IPS DF 6.9 (cell line): ENCODE results near the gene IRF5.
"Not testable (repeated sequence)": the region's sequence is repeated elsewhere in the genome, so short reads cannot be mapped to it uniquely, and the experiment has no call there.

Source experiments
- DNase-seq: peaks from one replicate; pipeline ENCODE4 v3.0.0-alpha.2; 2013; ENCODE audit warnings: low read depth, low spot score
- H3K27ac ChIP-seq: one replicate; pipeline ENCODE4 v1.5.1; 2013; ENCODE audit warnings: low read length, control low read depth
- H3K27me3 ChIP-seq: 2 replicates; pipeline ENCODE4 v1.6.1; 2013; ENCODE audit warnings: mild to moderate bottlenecking, low read length; ENCODE audit not compliant: control insufficient read depth, insufficient read depth
- H3K36me3 ChIP-seq: 2 replicates; pipeline ENCODE4 v1.6.1; 2013; ENCODE audit warnings: low read length; ENCODE audit not compliant: control insufficient read depth, insufficient read depth
- H3K4me1 ChIP-seq: 2 replicates; pipeline ENCODE4 v1.6.1; 2013; ENCODE audit warnings: low read length; ENCODE audit not compliant: control insufficient read depth, insufficient read depth
- H3K4me3 ChIP-seq: 2 replicates; pipeline ENCODE4 v1.5.1; 2013; ENCODE audit warnings: mild to moderate bottlenecking, low read length
- H3K9me3 ChIP-seq: 2 replicates; pipeline ENCODE4 v1.6.1; 2013; ENCODE audit warnings: low read length, inconsistent platforms; ENCODE audit not compliant: control insufficient read depth, insufficient read depth
- WGBS: extraction: QIAGEN DNeasy Blood & Tissue Kit; methylation state at CpG from one replicate; pipeline ENCODE4 v1.1.7; 2013; ENCODE audit warnings: mixed read lengths, missing lambda C conversion rate; ENCODE audit not compliant: insufficient read length, insufficient coverage; 5-methylcytosine and 5-hydroxymethylcytosine counted together

IRF5 gene

GRCh38 chr7:128940494-128941322 is 3.0 kb downstream of the IRF5 start:
- WGBS = no CpG with 5 or more reads among the region's 20 CpGs
- no peak overlapping the region for H3K27ac ChIP-seq
- no peaks in the 10 kb centered on the region for H3K9me3 ChIP-seq
- peaks cover 26% of the 10 kb centered on the region for H3K27me3 ChIP-seq
- no peaks in the 10 kb centered on the region for H3K36me3 ChIP-seq
- no peak overlapping the region for H3K4me3 ChIP-seq
- peaks cover 2% of the 10 kb centered on the region; the same call in 1 of the 2 replicates for H3K4me1 ChIP-seq
- DNase-seq = no peak

GRCh38 chr7:128941323-128941890 is 3.7 kb downstream of the IRF5 start:
- DNase-seq = no peak
- Histone ChIP-seq H3K36me3 (no peaks in the 10 kb centered on the region), H3K9me3 (no peaks in the 10 kb centered on the region), H3K4me1 (peaks cover 2% of the 10 kb centered on the region; the same call in 1 of the 2 replicates), H3K4me3 (no peak overlapping the region), H3K27ac (no peak overlapping the region), H3K27me3 (peaks cover 26% of the 10 kb centered on the region)
- WGBS = no CpG with 5 or more reads among the region's 15 CpGs

DNA sequence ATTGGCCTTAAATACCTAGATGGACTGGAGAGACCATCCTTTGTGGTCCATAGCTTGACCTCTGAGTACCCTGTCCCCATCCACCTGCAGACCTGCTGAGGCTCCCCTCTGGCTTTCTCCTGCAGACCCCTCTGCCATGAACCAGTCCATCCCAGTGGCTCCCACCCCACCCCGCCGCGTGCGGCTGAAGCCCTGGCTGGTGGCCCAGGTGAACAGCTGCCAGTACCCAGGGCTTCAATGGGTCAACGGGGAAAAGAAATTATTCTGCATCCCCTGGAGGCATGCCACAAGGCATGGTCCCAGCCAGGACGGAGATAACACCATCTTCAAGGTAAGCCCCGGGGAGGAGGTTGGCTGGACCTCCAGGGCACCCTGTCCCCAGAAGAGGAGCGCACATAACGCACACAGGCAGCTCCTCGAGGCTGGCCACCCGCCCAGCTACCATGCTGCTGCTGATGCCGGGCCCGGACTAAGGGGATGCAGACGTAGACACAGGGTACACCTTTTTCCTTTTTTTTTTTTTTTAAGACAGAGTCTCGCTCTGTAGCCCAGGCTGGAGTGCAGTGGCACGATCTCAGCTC is 4.3 kb downstream of the IRF5 start:
- H3K27me3 ChIP-seq = peaks cover 21% of the 10 kb centered on the region
- no CpG with 5 or more reads among the region's 16 CpGs for WGBS
- DNase-seq = no peak
- H3K36me3 ChIP-seq = no peaks in the 10 kb centered on the region
- H3K4me3 ChIP-seq = no peak overlapping the region
- H3K27ac ChIP-seq = no peak overlapping the region
- peaks cover 2% of the 10 kb centered on the region; the same call in 1 of the 2 replicates for H3K4me1 ChIP-seq
- H3K9me3 ChIP-seq = no peaks in the 10 kb centered on the region

DNA sequence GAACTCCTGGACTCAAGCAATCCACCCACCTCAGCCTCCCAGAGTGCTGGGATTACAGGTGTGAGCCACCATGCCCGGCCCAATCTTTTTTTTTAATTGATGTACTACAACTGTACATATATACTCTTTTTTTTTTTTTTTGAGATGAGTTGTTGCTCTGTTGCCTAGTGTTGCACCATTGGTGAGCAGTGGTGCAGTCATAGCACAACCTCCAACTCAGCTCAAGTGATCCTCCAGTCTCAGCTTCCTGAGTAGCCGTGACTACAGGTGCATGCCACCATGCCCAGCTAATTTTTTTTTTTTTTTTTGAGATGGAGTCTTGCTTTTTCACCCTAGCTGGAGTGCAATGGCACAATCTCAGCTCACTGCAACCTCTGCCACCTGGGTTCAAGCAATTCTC is 5.5 kb downstream of the IRF5 start:
- WGBS = no CpG with 5 or more reads among the region's 2 CpGs
- not testable (repeated sequence) for H3K27ac ChIP-seq

DNA sequence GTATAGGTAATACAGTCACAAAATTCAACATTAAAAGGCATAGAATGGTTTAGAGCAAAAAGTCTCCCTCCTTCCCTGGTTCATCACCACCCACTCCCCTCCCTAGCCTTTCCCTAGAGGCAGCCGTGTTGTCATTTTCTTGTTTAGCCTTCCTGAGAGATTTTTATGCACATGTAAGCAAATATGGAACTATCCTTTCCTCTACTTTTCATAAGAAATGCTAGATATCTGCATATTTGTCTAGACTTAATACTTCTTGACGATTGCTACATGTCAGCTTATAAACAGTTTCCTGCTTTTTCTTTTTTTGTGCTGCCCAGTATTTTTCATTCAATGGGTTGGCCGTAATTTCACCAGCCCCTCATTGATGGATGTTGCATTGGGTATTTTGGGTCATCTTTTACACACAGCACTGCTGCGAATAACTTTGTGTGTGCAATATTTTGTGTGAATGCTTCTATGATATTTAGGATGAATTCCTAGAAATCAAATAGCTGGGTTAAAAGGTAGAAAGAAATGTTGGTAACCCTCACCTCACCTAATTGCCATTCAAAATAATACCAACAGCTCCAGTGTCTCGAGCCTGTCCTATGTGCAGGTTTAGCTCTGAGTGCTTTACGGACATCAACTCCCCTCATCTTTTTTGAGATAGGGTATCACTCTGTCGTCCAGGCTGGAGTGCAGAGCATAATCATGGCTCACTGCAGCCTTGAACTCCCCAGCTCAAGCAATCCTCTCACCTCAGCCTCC is 6.9 kb downstream of the IRF5 start:
- no peaks in the 10 kb centered on the region for H3K9me3 ChIP-seq
- H3K36me3 ChIP-seq = no peaks in the 10 kb centered on the region
- H3K4me3 ChIP-seq = no peak overlapping the region
- peaks cover 4% of the 10 kb centered on the region for H3K4me1 ChIP-seq
- WGBS = no CpG with 5 or more reads among the region's 7 CpGs
- no peak for DNase-seq
- H3K27ac ChIP-seq = no peak overlapping the region
- H3K27me3 ChIP-seq = peaks cover 4% of the 10 kb centered on the region; the same call in 1 of the 2 replicates

More for the DNA sequence above, 5.5 kb downstream of the IRF5 start:
- DNase-seq, H3K4me3 ChIP-seq, H3K9me3 ChIP-seq, H3K36me3 ChIP-seq, H3K4me1 ChIP-seq: not testable (repeated sequence)
- H3K27me3 ChIP-seq = peaks cover 14% of the 10 kb centered on the region

DNA sequence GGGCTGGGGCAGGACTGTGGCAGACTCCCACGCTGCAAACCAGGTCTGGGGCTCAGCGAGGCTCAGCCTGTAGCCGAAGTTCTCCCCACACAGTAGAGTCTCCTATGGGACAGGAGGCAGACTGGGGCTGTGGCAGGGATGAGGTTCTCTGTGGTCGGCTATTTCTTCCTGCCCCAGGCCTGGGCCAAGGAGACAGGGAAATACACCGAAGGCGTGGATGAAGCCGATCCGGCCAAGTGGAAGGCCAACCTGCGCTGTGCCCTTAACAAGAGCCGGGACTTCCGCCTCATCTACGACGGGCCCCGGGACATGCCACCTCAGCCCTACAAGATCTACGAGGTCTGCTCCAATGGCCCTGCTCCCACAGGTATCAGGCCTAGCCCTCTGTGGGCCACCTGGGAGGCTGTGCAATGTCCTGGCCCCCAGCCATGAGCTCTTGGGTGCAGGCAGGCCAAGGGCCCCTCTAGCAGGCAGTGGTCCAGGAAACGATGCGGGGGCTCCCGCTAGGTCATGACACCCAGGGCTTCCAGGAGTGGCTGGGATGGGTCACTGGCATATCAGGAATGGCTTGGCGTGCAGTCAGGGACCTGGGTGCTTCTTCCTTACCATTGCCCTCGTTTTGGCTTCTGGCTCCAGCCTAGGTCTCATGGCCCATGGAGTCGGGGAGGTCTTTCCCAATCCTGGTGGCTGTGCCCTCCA is 8.1 kb downstream of the IRF5 start:
- no peak overlapping the region for H3K4me3 ChIP-seq
- no peaks in the 10 kb centered on the region for H3K36me3 ChIP-seq
- DNase-seq = no peak
- H3K4me1 ChIP-seq = peaks cover 4% of the 10 kb centered on the region
- no CpG with 5 or more reads among the region's 21 CpGs for WGBS
- H3K9me3 ChIP-seq = no peaks in the 10 kb centered on the region
- H3K27me3 ChIP-seq = no peaks in the 10 kb centered on the region
- no peak overlapping the region for H3K27ac ChIP-seq

- H3K9me3 ChIP-seq = no peaks in the 10 kb centered on the region
- H3K4me1 ChIP-seq = peaks cover 4% of the 10 kb centered on the region
- H3K4me3 ChIP-seq = no peak overlapping the region
- no peaks in the 10 kb centered on the region for H3K27me3 ChIP-seq
- no peak overlapping the region for H3K27ac ChIP-seq
- no CpG with 5 or more reads among the region's 22 CpGs for WGBS
- no peak for DNase-seq
- no peaks in the 10 kb centered on the region for H3K36me3 ChIP-seq
Observed at GRCh38 chr7:128946936-128947830, 9.5 kb downstream of the IRF5 start.

GRCh38 chr7:128947854-128948253 is 10.1 kb downstream of the IRF5 start:
- Histone ChIP-seq H3K4me3 (no peak overlapping the region), H3K9me3 (no peaks in the 10 kb centered on the region), H3K27me3 (no peaks in the 10 kb centered on the region), H3K36me3 (no peaks in the 10 kb centered on the region), H3K27ac (no peak overlapping the region), H3K4me1 (peaks cover 4% of the 10 kb centered on the region)
- no CpG with 5 or more reads among the region's 9 CpGs for WGBS
- no peak for DNase-seq

DNA sequence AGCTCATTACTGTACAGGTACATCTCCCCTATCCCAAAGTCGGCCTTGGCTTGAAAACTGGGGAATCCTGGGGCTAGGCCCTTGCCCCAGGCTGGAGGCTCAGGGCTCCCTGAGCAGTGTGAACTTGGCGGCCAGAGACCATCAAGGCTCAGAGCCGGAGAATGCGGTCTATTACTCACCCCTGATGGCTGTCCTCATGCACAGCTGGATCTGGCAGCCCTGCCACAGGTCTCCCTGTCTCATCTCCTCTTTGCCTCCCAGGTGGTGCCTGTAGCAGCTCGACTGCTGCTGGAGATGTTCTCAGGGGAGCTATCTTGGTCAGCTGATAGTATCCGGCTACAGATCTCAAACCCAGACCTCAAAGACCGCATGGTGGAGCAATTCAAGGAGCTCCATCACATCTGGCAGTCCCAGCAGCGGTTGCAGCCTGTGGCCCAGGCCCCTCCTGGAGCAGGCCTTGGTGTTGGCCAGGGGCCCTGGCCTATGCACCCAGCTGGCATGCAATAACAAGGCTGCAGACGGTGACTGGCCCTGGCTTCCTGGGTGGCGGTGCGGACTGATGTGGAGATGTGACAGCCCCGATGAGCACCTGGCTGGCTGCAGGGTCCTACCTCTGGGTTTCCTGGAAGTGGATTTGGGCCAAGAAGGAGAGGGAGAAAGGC is 10.7 kb downstream of the IRF5 start:
- no peaks in the 10 kb centered on the region for H3K9me3 ChIP-seq
- WGBS = no CpG with 5 or more reads among the region's 12 CpGs
- H3K27ac ChIP-seq = no peak overlapping the region
- H3K36me3 ChIP-seq = no peaks in the 10 kb centered on the region
- peaks cover 4% of the 10 kb centered on the region for H3K4me1 ChIP-seq
- DNase-seq = no peak
- H3K4me3 ChIP-seq = no peak overlapping the region
- H3K27me3 ChIP-seq = no peaks in the 10 kb centered on the region
